HG02885 (cell line): ENCODE data around the gene GLCE.
"Not testable (repeated sequence)": the region's sequence is repeated elsewhere in the genome, so short reads cannot be mapped to it uniquely, and the experiment has no call there.

Experiments used
- ATAC-seq: cut with Tn5 transposase; IDR thresholded peaks from one replicate; pipeline ENCODE4 v1.9.1; 2021; ENCODE audit warnings: mild to moderate bottlenecking; ENCODE audit not compliant: unreplicated experiment, poor library complexity

GLCE gene

DNA sequence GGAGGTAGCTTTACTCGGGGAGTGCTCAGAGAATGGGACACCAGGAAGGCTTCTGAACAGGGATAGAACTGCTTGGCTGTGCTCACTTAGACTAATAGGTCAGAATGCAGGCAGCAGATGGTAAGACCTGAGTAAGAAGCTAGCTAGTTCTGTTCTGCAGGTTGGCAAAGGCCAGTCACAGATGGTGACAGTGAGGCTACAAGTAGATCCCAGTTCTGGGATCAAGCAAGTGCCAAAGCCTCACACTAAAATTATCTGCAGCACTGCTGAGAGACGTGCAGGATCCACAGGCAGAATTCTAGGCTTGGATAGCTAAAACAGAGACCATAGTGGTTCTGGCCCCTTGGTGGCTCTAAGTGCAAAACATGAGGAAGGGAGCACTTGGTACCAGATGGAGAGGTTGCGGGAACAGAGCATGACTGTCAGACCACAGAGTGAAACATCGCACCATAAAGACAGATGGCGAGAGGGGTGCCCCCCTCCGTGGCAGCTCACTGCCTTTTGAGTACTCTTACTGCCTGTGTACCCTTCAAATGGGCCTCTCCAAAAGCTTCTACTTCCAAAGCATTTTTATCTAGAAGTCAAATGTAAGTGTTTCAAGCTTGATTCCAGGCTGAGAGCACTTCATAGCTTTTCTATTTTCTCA, 3.6 kb upstream of the GLCE start:
- ATAC-seq = no peak

DNA sequence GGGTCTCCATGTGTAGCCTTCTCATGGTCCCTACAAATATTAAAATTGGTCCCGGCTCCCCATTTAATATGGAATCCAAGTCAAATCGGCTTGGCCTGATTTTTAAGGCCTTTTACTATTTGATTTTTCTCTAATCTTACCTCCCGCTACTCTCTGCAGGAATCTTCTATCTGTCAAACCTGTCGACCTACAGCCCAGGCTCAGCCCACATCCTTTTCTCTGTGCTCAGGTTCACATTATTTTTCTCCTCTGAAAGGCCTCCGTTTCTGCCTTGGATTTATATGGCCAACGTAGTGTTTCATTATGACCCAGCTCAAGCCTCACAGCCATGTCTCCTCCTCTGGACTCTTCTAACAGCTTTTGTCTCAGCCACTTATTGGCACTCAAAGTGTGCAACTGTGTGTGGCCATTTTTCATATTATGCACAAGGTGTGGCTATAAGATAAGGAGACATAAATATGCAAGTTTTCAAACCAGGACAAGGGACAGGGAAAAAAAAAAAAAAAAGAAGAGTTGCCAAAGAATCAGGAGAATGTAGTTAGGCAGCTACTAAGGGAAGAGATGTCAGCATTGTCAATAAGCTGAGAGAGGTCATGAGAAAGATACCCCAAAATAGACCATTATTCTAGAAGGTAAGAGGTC, 2.1 kb upstream of the GLCE start:
- no peak for ATAC-seq

DNA sequence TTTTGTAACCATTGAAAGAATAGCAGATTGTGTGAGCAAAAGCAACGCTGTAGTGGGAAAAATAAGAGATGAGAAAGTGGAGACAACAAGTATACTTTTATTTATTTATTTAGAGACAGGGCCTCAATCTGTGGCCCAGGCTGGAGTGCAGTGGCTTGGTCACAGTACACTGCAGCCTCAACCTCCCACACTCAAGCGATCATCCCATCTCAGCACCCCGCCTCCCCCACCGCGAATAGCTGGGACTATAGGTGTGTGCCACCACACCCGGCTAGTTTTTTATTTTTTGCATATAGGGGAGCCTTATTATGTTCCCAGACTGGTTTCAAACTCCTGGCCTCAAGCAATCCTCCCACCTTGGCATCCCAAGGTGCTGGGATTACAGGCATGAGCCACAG, 1.6 kb upstream of the GLCE start:
- ATAC-seq = no peak

DNA sequence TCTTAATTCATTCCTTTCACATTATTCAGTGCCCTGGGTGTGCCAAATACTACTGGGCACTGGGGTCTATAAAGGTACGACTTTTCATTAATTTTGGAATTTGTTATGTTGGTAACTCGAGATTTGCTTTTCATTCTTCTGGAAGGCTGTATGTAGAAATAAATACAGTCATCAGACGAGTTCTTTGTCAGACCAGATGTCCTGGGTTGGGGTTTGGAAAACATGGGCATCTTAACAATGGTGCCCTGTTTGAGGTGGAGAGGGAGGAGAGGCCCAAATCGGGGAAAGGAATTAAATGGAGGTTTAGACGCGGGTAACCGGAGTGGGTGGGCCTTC, 662 bp upstream of the GLCE start:
- ATAC-seq = no peak

DNA sequence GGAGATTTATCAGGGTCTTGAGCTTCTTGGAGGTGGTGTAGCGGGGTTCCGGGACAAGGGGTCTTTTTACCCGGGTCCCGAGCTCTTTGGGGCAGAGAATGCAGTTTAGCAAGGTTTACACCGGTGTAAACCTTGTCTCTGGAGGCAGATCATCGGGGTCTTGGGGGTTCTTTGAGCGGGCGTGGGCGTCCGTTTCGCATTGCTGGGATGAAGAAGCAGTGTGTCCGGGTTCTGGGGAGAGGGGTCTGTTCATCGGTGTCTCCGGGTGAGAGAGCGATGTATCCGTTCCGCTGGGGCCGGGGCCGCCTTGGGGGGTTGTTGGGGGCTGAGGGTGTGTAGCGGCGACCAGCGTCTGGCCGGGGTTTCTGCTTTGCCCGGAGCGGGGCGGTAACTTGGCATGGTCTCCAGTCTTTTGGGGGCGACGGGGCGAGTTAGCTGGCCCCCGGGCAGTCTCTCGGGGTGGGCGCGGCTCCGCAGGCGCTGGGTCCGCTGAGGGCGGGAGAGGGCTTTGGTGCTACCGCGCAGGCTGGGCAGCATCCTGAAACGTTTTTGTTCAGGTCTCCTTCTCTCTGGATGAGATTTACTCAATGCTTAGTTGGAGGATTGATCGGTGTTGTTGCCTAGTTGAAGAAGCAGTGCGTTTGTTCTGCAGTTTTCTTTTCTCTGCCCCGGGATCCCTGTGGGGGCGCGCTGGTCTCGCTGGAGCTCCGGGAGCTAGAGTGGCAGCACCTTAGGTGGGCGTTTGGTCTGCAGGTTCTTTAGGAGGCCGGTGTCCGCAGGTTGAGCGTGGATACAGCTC, 843 bp downstream of the GLCE start:
- ATAC-seq = no peak

DNA sequence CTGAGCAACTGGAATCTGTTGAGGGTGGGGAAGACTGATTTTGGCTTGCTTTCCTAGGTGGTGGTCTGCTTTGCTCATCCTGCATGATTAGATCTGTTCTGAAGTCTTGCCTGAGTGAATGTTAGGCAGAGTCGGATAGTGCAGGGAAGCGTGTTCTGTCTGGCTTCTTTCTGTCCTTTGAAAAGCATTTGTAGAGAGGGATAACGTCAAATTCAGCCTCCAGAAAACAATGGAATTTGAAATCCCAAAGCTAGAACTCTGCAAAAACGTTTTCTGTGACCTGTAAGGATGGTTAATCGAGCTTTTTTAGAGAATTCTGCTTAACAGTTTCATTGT, 1.4 kb downstream of the GLCE start:
- ATAC-seq = no peak

DNA sequence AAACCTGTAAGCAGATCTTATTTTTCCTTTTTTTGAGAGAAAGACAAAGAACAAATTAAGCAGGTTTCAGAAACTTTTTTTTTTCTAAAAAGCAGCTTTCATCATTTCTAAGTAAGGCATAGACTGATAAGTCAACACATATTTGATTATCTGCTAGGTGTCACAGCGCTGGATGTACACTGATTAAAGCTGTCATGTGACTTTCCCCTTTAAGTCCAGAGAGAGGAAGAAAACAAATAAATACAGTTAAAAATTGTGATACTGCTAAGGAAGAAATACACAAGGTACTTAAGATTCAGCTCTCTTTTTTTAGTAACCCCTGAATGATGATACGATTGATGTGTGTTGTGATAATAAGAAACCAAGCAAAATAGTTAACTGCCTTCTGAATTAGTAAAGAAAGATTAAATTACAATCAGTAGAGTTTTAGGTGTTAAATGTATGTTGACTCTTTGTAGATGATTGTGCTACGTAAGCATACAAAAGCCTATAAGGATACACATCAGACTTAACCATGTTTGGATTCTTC, 2.8 kb downstream of the GLCE start:
- ATAC-seq = no peak

DNA sequence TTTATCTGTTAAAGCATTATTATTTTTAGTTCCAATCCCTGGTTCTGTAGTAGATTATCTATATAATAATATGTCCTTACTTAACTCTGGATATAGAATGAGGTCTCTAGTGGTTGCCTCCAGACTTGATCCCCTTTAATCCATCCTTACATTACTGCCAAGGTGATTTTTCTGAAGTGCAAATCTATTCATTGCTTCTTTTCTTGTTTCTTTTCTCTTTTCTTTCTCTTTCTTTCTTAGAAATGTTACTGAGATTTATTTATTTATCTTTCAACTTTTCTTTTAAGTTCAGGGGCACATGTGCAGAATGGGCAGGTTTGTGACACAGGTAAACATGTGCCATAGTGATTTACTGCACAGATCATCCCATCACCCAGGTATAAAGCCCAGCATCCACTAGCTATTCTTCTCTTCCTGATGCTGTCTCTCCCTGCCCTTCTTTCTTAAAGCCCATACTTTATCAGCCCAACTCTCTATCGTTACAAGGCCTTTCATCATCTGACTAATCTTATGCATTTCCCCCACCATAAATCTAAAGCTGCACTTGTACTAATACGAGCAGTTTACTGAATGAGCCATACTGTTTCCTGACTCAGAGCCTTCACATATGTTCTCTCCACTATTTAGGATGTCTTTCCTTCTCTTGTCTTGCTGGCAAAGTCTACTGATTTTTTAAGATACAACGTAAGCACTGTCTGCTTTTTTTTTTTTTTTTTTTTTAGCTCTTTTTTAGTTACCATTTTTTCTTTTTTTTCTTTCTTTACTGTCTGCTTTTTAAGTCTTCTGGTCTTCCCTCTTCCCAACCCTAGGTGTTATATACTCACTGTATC, 4.6 kb downstream of the GLCE start:
- ATAC-seq = no peak

DNA sequence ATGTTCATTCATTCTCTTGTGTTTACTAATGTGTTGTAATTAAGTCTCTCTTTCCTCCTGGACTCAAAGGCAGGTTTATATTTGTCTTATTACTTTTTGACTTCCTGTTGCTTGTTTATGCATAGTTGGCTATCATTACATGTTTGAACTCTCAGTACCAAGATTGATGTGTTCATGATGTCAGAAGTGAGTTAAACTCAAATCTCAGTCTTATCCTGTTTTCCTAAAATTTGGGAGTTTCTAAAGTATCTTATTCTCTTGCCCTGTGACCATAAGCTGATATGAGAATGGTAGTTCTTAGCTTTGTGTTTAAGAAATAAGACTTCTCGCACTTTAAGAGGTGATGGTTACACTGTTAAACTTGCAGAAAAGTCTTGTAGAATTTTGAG, 5.2 kb downstream of the GLCE start:
- ATAC-seq = no peak

DNA sequence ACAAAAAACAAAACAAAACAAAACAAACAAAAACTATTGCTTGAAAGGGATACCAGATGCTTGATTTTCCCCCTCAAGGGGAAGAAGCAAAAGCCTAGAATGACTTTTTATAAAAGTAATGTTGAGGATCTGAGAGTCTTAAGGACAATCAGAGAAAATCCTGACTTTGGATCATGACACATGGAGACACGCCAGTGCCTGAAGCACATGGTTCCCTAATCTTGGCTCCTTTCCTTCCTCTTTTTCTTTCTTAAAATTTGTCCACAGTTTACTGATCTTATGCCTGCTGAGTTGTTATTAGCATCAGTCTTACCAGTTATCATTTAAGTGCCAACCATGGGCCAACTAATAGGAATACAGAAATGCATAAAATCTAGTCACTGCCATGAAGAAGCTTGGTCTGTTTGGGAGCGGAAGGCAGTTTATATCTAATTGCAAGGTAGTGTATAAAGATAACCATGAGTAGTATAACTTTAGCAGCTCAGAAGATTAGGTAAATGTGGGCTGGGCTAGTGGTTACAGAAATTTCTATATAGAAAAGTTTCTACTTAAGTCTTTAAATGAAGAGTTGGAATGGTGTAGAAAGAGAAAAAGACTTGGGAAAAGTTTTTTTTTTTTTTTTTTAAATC, 6.9 kb downstream of the GLCE start:
- ATAC-seq = no peak

DNA sequence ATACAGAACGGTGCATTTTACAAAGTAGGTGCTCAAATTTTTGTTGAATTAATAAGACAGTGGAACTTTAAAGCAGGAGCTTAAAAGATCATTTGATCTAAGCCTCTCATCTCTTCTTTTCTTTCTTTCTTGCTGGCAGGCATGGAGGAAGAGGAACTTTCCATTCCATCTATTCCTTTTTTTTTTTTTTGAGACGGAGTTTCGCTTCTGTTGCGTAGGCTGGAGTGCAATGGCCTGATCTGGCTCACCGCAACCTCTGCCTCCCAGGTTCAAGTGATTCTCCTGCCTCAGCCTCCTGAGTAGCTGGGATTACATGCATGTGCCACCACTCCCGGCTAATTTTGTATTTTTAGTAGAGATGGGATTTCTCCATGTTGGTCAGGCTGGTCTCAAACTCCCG, 7.9 kb downstream of the GLCE start:
- not testable (repeated sequence) for ATAC-seq

DNA sequence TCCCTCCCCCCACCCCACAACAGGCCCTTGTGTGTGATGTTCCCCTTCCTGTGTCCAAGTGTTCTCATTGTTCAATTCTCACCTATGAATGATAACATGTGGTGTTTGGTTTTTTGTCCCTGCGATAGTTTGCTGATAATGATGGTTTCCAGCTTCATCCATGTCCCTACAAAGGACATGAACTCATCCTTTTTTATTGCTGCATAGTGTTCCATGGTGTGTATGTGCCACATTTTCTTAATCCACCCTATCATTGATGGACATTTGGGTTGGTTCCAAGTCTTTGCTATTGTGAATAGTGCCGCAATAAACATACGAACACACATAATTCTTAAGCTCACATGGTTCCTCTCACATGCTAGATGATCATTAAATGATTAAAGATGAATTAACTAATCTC, 9.1 kb downstream of the GLCE start:
- ATAC-seq = not testable (repeated sequence)

DNA sequence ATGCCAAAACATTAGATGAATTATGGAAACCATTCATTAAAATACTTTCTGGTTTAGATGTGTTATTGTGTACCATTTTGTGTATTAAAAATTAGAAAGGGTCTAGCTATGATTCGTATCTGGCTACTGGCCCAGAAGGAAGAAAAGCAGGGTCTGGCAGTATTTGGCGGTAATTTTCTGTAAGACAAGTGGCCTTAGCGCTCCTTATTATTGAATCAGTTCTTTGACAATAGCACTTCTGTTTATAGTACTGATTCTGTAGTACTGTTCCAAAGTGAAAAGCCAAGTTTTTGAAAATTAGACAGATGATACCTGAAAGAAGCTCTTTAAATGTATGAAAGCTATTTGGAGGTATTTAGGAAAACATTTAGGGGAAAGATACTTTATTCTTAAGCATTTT, 10.2 kb downstream of the GLCE start:
- no peak for ATAC-seq

DNA sequence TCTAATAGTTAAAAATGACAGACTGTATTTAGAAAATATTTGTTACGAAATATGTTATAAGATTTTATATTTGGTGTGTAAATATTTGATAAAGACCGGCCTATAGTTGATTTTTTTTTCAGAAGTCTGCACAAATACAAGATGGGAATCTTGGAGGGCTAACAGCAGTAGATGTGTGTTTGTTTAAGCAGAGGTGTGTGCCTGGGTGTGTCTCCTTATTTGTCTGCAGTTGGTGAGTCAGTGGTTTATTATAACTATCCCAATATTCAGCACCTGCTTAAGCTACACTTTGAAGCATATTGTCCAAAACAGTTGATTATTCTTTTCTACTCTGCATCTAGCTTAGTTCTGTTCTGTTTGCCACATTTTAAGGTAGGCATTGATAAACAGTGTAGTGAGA, 12.4 kb downstream of the GLCE start:
- ATAC-seq = no peak

DNA sequence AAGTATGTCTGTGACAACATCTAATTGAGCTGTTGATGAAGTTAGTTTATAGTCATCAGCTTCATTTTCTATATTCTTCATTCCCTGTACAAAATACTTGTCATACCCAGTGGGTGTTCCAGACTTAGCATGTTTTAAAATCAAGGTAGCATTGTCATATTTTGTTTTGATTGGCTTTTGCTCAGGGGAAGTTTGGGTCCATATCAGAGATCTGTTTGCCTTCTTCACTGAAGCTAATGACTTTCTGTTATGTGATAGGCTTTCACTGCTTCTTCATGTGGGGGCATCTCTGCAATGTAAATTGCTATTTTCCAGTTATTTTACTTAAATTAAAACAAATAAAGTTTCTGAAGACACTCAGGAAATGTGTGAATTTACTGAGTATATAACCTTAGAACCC, 15.1 kb downstream of the GLCE start:
- no peak for ATAC-seq

DNA sequence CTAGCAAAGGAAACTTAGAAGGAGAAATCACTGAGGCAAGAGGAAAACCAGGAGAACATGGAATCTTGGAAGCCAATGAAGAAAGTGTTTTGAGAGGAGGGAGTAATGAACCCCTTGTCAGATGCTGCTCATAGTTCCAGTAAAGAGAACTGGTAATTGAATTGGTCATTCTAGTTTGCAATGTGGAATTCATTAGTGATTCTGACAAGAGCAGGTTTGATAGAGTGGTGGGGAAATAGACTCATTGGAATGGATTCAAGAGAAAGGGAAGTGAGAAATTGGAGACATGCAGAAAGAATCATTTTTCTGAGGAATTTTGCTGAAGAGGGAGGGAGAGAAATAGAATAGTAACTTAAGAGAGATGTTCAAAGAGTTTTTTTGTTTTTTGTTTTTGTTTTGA, 21.0 kb downstream of the GLCE start:
- ATAC-seq = no peak

DNA sequence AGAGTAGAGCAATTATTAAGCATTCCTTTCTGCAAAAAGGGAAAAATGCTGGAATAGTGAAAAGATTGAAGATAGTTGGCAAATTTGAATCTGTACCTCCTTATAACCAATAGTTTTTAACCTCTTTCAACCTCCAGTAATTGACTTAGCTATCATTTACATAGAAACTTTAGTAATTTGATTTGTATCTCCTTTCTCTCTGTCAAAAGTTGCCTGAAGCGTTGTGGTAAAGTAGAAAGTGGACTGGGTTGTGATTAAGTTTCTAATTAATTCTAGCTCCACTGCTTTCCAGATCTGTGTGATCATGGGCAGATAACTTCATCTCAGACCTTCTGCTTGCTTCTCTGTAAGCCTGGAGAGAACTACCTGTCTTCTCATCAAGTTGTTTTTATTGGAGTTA, 24.8 kb downstream of the GLCE start:
- no peak for ATAC-seq

DNA sequence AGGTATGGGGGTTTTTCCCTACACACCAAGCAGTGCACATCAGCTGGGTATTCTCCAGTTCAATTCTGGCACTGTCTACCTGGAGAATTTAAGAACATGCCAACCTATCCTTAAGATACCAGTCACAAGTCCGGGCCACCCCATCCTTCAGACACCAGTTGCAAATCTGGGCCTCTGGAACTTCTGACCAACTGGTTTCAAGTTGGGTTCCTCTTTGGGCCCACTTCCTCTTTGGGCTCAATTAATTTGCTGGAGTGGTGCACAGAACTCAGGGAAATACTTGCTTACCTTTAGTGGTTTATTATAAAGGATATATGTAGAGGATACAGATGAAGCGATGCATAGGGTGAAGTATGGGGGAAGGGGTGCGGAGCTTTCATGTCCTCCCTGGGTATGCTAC, 25.3 kb downstream of the GLCE start:
- ATAC-seq = no peak

DNA sequence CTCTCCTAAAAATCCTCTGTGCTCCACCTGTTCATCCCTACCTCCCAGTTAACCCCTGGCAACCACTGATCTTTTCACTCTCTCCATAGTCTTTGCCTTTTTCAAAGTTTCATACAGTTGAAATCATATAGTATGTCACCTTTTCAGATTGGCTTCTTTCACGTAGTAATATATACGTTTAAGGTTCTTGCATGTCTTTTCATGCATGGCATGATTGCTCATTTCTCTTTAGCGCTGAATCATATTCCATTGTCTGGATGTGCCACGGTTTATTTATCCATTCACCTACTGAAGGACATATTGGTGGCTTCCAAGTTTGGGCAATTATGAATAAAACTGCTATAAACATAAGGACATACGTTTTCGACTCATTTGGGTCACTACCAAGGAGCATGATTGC, 28.7 kb downstream of the GLCE start:
- no peak for ATAC-seq

DNA sequence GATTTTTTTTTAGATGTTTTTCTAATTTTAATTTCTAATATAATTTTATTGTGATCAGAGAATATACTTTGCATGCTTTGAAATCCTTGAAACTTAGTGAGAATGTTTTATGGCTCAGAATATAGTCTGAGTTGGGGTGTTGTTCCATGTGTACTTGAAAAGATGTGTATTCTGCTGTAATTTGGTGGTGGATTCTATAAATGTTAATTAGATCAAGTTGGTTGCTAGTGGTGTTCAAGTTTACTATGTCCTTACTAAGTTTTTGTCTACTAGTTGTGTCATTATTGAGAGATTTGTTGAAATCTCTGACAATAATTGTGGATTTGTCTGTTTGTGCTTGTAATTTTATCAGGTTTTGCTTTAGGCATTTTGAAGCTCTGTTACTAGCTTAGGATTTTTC, 29.7 kb downstream of the GLCE start:
- no peak for ATAC-seq
